GM21786 (cell line): ENCODE data around the gene CYP26C1.

Experiments used
- ATAC-seq: cut with Tn5 transposase; IDR thresholded peaks from one replicate; pipeline ENCODE4 v1.9.1; 2021; ENCODE audit not compliant: unreplicated experiment

CYP26C1 gene

DNA sequence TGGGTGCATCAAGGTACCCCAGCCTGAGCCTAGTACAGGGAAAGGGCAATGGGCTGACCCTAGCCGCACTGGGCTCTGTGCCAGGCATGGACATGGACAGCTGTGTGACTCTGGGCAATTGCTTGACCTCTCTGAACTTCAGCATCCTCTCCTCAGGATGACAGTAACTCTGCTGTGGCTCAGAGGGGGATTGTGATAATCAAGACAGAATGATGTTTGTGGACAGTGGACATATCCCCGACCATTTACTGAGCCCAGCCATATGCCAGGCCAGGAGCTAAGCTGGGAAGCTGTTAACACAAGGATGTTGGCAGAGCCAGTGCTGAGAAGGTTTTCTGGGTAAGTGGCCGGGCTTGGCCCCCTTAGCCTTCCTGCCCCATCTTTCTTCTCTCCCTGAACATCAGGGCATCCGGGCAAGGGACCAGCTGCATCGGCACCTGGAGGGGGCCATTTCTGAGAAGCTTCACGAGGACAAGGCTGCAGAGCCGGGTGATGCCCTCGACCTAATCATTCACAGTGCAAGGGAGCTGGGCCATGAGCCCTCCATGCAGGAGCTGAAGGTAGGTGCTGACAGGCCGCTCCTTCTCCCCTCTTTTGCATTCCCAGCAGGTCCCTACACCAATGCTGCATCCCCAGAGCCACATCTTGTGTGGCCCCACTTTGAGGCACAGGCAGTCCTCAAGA lies 3.5 kb downstream of the CYP26C1 start:
- ATAC-seq, result no peak

DNA sequence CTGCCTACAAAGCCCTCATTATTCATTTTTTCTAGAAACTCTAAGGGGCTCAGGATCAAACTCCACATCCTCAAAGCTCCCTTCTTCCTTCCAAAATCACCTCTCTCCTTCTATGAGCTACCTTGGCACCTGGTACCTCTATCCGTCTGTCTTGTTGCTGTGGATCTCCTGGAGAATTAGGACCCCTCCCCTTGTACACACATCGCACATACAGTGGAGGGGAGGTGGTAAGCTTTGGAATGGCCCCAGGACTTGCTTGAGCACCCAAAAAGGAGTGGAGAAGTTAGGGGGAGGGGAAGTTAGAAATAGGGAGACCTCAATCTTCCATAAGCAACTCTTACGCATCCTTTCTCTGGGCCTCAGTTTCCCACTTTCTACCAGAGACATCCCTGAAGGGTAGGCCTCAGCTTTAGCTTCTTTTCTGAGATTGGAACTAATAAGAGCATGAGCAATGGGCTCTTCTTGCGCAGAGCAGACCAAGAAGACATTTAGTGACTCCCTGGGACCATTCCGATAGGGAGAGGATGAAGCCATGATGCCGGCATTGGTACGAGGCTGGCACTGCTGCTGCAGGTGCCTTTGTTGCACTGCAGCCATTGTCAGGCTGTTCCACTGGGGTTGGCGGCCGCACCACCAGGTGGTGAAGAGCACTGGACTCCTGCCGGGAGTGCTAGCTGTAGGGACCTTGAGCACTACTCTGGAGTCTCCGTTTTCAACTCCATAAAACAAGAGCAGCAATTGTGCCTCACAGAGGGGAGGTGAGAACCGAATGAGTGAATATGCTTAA lies 4.5 kb downstream of the CYP26C1 start:
- no peak for ATAC-seq

DNA sequence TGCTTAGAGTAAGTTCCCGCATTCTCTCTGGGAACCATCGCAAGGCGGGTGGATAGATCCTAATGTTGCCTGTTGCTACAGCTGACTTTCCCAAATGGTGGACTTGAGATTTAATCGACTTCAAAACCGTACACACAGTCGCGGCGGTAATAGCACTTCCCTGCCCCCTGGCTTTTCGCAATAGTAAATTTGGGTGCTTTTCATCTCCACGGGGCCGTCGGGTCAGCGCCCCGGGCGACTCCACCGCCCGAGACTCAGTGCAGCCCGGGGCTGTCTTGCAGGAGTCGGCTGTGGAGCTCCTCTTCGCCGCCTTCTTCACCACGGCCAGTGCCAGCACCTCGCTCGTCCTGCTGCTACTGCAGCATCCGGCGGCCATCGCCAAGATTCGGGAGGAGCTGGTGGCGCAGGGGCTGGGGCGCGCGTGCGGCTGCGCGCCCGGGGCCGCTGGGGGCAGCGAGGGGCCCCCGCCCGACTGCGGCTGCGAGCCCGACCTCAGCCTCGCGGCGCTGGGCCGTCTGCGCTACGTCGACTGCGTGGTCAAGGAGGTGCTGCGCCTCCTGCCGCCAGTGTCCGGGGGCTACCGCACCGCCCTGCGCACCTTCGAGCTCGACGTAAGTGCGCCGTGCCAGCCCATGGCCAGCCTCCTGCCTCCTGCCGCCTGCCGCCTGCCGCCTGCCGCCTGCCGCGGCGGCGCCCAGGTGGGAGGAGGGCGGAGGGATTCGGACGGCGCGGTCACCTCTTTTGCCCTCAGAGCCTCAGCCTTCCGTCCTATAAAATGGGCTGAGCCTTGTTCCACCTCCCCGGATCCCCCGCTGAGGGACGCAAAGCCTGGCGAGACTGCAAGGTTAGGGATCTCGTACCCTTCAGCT lies 5.3 kb downstream of the CYP26C1 start:
- ATAC-seq, result no peak

DNA sequence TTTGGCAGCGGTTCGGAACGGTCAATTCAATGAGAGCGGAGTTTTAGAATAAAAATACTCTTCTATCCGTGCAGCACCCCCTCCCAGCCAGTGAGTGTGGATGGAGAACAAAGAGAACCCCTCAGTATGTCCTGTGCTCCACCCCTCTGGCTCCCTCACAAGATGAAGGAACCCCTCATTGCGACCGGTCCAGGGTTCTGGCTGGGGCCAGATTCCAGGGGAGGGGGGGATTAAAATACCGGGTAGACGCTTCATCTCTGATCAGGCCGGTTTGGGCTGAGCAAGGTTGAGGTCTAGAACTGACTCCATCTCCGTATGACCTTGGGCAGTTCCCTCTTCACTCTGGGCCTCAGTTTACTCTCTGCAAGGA lies 5.9 kb downstream of the CYP26C1 start:
- ATAC-seq, result no peak

DNA sequence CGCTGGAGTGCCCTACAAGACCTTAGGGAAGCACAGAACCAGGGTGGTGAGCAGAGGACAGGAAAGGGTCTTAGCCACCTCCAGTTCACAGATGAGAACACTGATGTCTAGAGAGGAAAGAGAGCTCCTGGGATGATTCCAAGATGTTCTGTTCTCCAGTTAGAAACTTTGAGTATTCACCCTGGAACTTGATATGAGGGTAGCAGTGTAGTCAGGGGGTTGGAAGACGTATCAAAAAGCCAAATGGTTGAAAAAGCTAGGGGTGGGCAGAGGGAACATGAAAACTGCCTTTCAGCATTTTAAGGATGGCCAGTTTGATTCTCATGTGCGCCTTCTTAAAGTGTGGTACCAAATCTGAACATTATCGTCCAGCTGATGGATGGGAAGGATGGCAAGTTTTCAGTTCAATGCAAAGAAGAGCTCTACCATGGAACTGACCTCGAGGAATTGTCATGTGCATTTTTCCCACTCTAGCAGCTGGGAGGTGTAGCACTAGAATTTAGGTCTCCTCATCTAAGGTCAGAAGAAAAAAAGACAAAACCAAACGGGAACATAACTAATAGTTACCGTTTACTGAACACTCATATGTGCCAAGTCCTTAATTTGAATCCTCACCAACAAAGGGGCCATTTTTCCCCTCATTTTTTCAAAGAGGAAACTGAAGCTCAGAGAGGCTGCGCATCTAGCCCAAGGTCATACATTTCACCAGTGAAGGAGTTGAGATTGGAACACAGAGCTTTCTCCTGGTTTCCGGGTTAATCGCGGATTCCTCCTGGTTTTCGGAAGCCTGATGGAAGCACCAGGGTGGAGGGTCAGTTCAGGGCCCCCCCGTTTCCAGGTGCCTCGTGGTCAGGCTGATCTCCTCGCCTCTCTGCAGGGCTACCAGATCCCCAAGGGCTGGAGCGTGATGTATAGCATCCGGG lies 7.1 kb downstream of the CYP26C1 start:
- no peak for ATAC-seq

DNA sequence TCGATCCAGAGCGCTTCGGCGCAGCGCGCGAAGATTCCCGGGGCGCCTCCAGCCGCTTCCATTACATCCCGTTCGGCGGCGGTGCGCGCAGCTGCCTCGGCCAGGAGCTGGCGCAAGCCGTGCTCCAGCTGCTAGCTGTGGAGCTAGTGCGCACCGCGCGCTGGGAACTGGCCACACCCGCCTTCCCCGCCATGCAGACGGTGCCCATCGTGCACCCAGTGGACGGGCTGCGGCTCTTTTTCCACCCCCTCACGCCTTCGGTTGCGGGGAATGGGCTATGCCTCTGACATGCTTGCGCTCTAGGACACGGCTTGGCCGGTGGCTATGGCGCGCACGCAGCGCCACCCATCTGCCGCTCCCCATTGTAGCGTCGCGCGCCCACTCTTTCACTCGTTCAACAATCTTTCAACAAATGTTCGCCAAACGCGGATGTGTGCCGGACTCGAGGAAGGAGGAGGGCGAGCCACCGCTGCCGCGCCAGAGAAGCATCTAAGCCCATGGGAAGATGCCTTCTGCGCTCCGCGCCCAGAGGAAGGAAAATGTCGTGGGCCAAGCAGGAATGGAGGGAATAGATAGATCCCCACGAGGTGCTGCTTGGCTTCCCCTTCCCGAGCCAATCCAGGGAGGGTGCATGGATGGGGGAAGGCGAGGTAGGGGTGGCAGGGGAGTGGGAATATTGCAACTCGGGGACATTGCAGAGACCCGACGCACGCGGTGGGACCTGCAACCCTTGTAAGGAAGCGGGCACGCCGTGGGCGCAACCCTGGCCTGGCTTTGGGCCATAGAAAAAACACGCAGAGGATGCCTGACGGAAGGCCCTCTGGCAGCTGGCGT lies 8.0 kb downstream of the CYP26C1 start:
- no peak for ATAC-seq

DNA sequence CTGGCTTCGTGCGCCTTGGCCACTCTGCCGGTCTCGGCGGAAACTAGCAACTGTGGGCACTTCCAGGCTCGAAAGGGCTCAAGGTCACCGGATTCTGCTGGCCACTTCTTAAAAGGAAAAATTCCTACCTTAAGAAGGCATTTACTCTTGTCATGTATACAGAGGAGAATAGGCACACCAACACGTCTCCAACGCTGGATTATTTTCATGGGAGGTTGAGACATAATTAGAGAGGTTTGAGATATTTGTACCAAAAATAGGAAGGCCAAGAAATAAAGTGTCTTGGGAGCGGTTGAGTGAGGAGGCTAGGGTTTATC lies 8.6 kb downstream of the CYP26C1 start:
- no peak for ATAC-seq

DNA sequence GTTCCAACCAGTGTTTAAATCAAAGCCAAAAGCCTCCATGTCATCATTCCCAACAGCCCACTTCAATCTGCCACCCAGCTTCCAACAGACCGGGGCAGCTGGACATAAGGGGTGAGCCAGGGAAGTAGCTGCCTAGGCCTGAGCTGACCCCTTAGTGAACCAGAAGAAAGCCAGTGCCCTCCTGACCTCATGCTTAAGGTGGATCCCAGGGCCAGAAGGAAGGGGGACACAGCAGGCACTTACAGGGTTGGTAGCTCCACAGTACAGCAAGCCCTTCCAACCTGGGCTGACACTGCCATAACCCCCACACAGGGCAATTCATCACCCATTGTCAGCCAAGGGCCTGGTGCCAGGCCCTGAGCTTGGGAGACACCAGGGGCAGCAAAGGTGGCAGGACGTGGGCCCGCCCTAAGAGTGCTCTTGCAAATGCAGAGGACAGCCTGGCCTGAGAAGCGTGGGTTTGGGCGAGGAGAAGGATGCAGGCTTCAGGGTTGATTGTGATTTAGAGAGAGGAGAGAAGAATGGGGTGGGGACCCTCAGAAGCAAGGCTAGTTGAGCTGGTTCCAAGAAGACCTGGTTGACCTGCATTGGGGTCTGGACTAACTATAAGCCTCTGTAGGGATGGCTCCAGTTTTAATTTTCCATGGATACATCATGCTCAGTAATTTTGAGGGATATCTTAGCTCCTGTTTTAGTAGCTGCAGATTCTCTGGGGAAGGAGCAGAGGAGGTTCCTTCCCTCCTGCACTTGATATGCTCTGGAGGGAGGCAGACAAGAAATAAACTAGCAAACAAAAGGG lies 10.0 kb downstream of the CYP26C1 start:
- ATAC-seq, result no peak

DNA sequence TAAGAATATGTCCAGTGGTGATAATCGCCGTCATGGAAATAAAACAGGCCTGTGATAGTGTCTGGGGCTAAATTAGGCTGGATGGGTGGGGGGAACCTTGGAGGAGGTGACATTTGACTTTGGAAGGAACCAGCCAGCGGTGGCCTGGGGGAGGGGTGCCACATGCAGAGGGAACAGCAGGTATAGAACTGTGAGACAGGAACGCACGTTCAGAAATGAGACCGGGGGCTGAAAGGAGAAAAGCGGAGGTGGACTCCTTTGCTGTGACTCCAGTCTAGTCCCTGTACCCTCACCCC lies 10.5 kb downstream of the CYP26C1 start:
- ATAC-seq, result no peak

DNA sequence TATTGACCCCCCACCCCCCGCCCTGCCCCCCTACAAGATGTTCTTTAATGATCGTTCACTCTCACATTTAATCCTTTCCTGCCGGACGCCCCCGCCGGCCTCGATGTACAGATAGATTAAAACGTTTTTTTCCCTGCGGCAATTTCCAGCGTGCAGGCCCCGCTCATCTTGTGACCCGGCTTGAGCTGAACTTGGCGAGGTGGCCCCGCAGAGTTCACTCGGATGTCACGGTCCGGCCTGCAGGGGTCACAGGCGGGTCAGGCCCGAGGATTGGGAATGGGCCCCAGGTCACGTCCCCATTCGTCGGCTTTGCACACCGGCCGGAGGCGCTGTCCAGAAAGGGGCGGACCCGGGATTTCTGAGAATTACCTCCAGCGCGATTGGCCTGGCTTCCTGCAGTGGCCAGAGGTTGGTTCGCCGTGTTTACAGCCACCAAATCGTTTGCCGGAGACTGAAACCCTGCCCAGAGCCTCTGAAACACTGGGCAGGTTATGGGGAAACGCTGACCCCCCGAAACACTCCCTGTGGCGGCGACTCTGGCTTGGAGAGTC lies 11.2 kb downstream of the CYP26C1 start:
- no peak for ATAC-seq

DNA sequence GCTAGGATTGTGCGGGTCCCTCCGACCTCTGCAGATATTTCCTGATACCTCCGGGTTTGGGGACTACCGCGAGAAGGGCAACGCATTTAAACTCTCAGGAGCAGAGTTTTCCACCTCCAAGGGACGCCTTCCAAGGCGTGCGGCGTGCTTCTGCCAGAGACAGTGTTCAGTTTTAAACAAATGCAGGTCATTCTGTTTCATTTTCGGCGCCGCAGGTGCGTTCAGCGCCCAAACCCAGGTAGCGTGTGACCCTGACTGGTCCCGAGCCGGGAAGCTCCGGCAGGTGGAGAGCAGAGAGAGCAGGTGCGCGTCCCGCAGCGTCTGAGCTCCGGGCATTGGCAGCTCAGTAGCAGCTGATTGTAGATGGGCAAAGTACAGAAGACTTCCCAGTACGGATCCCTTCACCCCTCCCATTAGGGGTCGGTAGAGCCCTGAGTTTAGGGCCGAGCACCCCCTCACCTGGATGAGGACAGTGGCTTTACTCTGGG lies 11.7 kb downstream of the CYP26C1 start:
- ATAC-seq, result no peak

DNA sequence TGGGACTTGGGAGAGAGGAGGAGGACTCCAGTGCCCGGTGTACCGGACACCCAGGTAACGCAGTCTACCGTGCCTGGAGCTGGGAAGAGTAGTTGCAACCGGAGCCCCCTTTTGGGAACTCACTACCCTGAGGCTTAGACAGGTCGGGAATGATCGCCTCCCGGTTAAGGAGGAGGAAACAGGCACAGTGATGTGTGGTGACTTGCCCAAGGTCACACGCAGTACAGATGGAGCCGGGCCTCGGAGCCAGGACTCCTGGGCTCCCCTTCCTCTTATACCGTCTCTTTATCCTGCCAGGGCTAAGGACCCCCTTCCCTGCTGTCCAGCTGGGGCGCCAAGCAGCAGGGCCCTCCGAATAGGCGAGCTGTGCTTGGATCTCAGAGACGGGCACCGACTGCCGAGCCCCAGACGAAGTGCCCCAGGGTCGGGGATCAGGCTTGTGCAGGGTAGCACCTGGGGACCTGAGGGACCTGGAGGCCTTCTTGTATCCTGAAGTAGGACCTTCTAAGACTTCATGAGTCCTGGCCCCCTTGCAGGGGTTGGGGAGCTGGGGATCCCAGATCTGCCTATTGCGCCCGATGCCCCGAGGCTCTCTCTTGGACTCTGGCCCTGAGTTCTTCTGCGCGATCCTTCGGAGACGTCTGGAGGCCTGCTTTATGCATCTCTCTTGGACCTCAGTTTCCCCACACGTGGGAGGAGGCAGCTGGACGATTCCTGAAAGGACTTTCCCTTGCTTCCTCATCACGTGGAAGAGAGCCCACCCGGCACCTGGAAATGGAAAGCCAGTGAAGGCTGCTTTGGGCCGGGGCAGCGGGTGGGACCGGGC lies 12.3 kb downstream of the CYP26C1 start:
- ATAC-seq, result no peak

DNA sequence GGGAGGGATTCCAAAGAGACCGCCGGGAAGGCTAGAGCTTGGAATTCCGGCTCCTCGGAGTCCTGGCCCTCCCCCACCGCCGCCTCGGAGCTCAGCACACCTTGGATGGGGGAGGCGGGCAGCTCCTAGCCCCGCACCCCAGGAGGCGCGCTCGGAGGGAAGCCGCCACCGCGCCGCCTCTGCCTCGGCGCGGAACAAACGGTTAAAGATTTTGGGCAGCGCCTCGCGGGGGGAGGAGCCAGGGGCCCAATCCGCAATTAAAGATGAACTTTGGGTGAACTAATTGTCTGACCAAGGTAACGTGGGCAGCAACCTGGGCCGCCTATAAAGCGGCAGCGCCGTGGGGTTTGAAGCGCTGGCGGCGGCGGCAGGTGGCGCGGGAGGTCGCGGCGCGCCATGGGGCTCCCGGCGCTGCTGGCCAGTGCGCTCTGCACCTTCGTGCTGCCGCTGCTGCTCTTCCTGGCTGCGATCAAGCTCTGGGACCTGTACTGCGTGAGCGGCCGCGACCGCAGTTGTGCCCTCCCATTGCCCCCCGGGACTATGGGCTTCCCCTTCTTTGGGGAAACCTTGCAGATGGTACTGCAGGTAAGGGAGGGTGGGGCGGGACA lies 13.0 kb downstream of the CYP26C1 start, which contains the start of gene CYP26A1:
CYP26A1 (plus strand) TSS at position 355 of the 608 bp plus-strand sequence; CDS start at position 397, 42 bp downstream.
- no peak for ATAC-seq

DNA sequence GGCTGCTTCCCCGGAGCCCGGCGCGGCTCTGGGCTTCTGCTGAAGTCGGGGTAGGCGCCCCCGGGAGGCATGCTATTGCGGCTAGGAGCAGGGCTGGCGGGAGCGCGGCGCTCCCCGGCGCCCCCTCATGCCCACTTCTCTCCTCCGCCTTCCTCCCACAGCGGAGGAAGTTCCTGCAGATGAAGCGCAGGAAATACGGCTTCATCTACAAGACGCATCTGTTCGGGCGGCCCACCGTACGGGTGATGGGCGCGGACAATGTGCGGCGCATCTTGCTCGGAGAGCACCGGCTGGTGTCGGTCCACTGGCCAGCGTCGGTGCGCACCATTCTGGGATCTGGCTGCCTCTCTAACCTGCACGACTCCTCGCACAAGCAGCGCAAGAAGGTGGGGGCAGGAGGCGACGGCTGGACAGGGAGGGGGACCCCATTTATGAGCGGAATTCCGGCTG lies 13.6 kb downstream of the CYP26C1 start:
- no peak for ATAC-seq

DNA sequence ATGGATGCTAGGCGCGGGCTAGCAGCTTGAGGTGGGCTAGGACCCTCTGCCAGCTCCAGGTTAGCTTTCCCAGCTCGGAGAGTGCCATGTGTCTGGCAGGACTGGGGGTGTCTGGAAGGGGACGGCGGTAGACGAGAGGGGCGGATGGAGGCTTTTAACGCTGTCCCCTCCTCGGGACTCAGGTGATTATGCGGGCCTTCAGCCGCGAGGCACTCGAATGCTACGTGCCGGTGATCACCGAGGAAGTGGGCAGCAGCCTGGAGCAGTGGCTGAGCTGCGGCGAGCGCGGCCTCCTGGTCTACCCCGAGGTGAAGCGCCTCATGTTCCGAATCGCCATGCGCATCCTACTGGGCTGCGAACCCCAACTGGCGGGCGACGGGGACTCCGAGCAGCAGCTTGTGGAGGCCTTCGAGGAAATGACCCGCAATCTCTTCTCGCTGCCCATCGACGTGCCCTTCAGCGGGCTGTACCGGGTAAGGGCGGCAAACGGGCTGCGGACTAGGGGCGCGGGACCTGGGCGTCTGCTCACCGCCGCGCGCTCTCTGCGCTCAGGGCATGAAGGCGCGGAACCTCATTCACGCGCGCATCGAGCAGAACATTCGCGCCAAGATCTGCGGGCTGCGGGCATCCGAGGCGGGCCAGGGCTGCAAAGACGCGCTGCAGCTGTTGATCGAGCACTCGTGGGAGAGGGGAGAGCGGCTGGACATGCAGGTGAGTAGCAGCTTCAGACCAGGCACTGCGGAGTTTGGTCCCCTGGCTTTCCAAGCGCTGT lies 14.2 kb downstream of the CYP26C1 start:
- no peak for ATAC-seq

DNA sequence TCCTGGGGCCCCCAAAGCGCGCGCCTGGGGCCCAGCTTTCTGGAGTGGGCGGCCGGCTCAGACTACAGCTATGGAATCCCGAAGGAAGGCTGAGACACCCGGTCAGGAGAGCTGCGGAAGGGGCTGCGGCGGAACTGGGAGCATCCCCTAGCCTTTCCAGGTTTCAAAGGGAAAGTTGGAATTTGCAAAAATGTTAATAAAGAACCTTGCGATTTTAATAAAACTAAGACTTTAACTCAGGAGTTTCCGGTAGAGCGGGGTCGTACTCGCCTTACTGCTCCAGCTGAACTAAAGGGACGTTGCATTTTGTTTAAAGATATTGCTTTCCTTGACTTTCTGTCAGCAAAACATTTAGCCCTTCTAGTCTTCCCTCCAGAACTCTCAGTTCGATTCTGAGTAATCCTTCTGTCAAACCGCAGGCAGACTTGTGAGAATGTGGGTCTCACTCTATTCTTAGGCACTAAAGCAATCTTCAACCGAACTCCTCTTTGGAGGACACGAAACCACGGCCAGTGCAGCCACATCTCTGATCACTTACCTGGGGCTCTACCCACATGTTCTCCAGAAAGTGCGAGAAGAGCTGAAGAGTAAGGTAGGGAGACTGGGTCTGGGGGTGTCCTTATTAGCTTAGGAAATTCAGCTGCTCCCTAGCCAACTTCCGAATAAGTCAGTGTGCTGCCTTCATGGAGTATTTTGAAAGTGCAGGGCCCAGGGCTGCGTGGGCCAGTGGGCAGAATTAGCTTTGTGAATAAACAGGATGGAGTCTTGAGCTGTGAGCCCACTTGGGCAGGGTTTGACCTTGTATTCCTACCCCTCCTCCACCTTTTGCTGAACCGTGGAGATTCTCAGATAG lies 15.0 kb downstream of the CYP26C1 start:
- peak; percentile 43 for ATAC-seq
